Upper lobe of right lung (tissue), 1 donor: ENCODE data around the gene KDM2B. TPM values are rescaled to one million over a fixed set of nuclear protein-coding genes. Genes with fewer than 3 reads are reported as not detected.

ENCODE experiments used
- ATAC-seq: fragments of 200-7000 bp; cut with Tn5 transposase; one replicate; pipeline ENCODE4 v1.9.1; 2020; ENCODE audit warnings: mild to moderate bottlenecking, moderate library complexity
- DNase-seq: peaks from one replicate; pipeline ENCODE4 v3.0.0-alpha.2; 2020
- H3K27ac ChIP-seq: fragments of 200-600 bp; one replicate; pipeline ENCODE4 v1.8.0; 2022
- H3K27me3 ChIP-seq: fragments of 200-600 bp; one replicate; pipeline ENCODE4 v1.8.0; 2022; ENCODE audit warnings: mild to moderate bottlenecking
- H3K36me3 ChIP-seq: fragments of 200-600 bp; one replicate; pipeline ENCODE4 v1.8.0; 2022
- H3K4me1 ChIP-seq: fragments of 200-600 bp; one replicate; pipeline ENCODE4 v1.8.0; 2022
- H3K4me3 ChIP-seq: fragments of 200-600 bp; one replicate; pipeline ENCODE4 v1.8.0; 2022; ENCODE audit warnings: mild to moderate bottlenecking
- H3K9me3 ChIP-seq: fragments of 200-600 bp; one replicate; pipeline ENCODE4 v1.8.0; 2022
- intact Hi-C: fragments of 100-400 bp; cut with DNase I; formaldehyde crosslinking; loops from one replicate; pipeline ENCODE4 v1.11.0; 2022
- total RNA-seq: library from RNA; stranded (reverse); fragmentation: NEBNext Ultra II Directional; extraction: Animal tissue kit (Norgen Biotek cat#: 25700); gene quantifications from one replicate; pipeline ENCODE4 v1.2.1, GENCODE V29; 2021
- TF ChIP-seq, protein P1 (sequence below): fragments of 200-600 bp; IDR thresholded peaks from one replicate; pipeline ENCODE4 v1.8.0; 2022; ENCODE audit warnings: antibody characterized with exemption
- donor health status: DM: no; HTN: yes; CAD: no; lungs with severe emphysema.

KDM2B gene
- total RNA-seq, 1 donor from 2014 or later = 35.4 TPM

DNA sequence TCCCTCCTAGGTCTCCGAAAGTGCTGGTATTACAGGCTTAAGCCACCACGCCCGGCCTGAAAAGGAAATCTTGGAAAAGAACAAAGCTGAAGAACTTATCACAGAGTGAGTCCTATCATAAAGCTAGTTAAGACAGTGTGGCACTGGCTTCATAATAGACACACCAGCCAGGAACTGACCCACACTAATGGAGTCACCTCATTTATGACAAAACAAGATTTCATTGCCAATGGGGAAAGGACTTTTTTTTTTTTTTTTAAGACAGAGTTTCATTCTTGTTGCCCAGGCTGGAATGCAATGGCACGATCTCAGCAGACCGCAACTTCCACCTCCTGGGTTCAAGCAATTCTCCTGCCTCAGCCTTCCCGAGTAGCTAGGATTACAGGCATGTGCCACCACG, 15.7 kb downstream of the KDM2B start:
- ATAC-seq (no peak), DNase-seq (no peak)
- no peak overlapping the region for H3K4me3 ChIP-seq
- H3K9me3 ChIP-seq = no peaks in the 10 kb centered on the region
- intact Hi-C loops = no loop called here
- H3K27ac ChIP-seq = no peak overlapping the region
- TF ChIP-seq, protein P1, sequence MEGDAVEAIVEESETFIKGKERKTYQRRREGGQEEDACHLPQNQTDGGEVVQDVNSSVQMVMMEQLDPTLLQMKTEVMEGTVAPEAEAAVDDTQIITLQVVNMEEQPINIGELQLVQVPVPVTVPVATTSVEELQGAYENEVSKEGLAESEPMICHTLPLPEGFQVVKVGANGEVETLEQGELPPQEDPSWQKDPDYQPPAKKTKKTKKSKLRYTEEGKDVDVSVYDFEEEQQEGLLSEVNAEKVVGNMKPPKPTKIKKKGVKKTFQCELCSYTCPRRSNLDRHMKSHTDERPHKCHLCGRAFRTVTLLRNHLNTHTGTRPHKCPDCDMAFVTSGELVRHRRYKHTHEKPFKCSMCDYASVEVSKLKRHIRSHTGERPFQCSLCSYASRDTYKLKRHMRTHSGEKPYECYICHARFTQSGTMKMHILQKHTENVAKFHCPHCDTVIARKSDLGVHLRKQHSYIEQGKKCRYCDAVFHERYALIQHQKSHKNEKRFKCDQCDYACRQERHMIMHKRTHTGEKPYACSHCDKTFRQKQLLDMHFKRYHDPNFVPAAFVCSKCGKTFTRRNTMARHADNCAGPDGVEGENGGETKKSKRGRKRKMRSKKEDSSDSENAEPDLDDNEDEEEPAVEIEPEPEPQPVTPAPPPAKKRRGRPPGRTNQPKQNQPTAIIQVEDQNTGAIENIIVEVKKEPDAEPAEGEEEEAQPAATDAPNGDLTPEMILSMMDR = no peak
- no peaks in the 10 kb centered on the region for H3K27me3 ChIP-seq
- H3K4me1 ChIP-seq = peaks cover 6% of the 10 kb centered on the region
- H3K36me3 ChIP-seq = no peaks in the 10 kb centered on the region

DNA sequence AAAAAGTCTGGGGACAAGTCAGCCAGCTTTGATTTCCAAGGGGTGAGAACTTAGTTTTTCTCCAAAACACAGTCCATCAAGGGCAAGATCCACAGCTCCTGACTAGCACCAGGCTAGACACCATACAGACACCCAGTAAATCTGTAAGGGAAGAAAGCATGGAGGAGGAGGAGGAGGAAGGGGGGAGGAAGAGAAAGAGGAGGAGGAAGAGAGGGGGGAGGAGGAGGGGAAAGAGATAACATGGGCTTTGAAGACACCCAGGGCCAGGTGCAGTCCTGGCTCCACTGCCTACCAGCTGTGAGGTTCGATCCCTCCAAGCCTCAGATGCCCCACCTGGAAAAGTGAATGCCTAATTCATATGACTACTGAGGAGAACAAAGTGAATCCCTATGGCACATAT, 18.3 kb downstream of the KDM2B start:
- H3K4me3 ChIP-seq = no peak overlapping the region
- no peaks in the 10 kb centered on the region for H3K4me1 ChIP-seq
- no peak overlapping the region for H3K27ac ChIP-seq
- H3K36me3 ChIP-seq = no peaks in the 10 kb centered on the region
- ATAC-seq (no peak), DNase-seq (no peak)
- H3K27me3 ChIP-seq = no peaks in the 10 kb centered on the region
- TF ChIP-seq, protein P1 = no peak
- intact Hi-C loops = no loop called here
- no peaks in the 10 kb centered on the region for H3K9me3 ChIP-seq

DNA sequence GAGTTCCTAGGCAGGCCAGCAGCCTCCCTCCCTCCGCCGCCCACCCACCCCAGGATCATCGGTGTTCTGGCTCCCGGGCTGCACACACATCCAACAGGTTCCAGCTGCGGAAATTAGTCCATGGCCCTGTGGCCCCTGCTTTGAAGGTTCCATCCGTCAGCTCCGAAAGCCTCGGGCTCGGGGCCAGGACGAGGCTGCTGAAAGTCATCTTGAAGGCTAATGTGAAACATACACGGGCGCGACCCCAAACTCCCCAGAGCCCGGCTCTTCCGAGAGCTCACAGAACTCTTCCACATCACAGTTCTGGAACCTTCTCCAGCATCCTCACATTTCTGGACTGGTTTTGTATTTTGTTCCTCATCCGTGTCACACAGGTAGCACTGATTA, 19.8 kb downstream of the KDM2B start:
- no peak for ATAC-seq
- H3K36me3 ChIP-seq = no peaks in the 10 kb centered on the region
- no peaks in the 10 kb centered on the region for H3K4me1 ChIP-seq
- no peak overlapping the region for H3K4me3 ChIP-seq
- no peak for DNase-seq
- H3K27ac ChIP-seq = no peak overlapping the region
- TF ChIP-seq, protein P1 = no peak
- H3K9me3 ChIP-seq = no peaks in the 10 kb centered on the region
- no peaks in the 10 kb centered on the region for H3K27me3 ChIP-seq
- intact Hi-C loops = no loop called here

DNA sequence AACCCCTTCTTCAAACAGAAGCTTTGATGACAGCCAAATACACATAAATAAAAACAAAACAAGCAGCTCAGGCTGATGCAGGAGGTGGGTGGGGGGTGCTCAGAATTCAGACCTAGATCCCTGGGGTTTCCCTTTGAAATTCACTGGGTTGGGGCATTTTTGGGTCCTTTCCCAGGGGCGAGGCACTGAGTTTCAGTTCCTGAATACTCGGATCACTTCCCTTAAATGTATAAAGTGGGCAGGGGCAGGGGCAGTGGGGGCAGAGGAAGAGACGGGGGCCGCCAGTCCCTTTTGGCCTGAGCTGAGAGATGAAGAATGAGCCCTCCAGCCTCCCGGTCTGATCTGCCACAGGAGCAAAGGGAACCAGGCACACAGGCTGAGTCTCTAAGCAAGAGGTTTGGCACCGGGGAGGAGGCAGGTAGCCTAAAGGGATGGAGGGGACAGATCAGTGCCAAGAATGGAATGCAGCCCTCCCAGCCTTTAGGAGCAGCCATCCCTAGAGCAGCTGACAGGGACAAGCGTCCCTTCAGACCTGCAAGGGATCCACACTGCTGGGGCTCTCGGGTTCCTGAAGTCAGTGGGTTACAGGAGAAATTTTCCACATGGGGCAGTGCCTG, 20.3 kb downstream of the KDM2B start:
- no peak overlapping the region for H3K27ac ChIP-seq
- no peaks in the 10 kb centered on the region for H3K36me3 ChIP-seq
- no peak overlapping the region for H3K4me3 ChIP-seq
- DNase-seq (no peak), ATAC-seq (peak; percentile 55)
- TF ChIP-seq, protein P1 = no peak
- intact Hi-C loops = no loop called here
- H3K27me3 ChIP-seq = no peaks in the 10 kb centered on the region
- no peaks in the 10 kb centered on the region for H3K4me1 ChIP-seq
- H3K9me3 ChIP-seq = no peaks in the 10 kb centered on the region

DNA sequence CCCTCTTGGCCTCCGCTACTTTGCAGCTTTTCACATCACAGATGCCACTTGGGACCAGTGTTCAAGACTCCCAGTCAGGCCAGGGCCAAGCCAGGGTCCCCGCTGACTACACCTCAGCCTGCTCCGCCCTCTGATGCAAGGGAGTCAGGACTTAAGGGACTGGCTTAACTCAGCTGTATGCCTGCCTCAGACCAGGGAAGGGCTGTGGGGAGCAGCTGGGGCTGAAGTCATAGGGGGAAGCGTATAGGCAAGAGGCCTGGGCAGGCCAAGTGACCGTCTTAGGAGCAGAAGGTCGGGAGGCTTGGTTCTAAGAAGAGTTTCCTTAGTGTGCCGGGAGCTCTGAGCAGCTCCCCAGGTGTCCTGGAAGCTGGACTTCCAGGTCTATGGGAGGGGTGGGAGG, 21.9 kb downstream of the KDM2B start:
- TF ChIP-seq, protein P1 = no peak
- H3K4me3 ChIP-seq = no peak overlapping the region
- no peaks in the 10 kb centered on the region for H3K4me1 ChIP-seq
- no peak overlapping the region for H3K27ac ChIP-seq
- no peak for DNase-seq
- H3K27me3 ChIP-seq = no peaks in the 10 kb centered on the region
- no peaks in the 10 kb centered on the region for H3K9me3 ChIP-seq
- no peak for ATAC-seq
- intact Hi-C loops = no loop called here
- H3K36me3 ChIP-seq = no peaks in the 10 kb centered on the region
